Measurements from ENCODE around the gene SCFD2. TPM values are rescaled to one million over a fixed set of nuclear protein-coding genes. Genes with fewer than 3 reads are reported as not detected.

SCFD2 gene
- total RNA-seq, 1 donor from 2014 or later: 25.6 TPM

DNA sequence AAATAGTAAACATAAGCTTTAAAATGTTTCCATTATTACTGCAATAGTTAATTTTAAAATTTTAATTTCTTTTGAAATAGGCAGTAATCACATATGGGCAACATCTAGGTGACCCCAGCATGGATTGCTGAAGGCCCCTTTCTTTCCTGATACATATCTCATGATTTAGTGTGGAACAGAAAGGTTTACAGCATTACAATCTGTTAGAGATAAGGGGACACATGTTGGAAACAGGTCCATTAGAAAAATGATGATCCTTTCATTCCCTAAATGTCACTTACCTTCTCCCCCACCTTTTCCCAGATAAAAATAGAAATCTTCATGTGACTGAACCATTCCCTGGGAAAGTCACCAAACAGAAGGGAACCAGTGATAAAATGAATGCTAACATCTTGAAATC lies 413.3 kb downstream of the SCFD2 start:
- DNase-seq: no peak

DNA sequence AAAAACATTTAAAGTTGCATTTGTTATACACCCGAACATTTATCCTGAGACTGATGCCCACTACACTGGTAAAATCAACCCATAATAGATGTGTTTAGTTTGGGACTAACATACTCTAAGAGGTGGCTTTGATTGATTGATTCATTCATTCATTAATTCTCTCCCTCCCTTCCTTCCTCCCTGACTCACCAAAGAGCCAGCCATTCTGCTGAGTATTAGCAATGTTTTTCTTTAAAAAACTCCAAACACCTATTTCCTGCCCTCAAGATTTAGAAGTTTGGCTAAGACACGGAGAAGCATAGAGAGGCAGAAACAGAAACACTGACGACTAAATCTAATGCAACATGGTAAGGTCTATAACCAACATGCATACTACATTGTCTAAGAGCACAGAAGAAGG lies 414.8 kb downstream of the SCFD2 start:
- no peak for DNase-seq

GRCh38 chr4:52950226-52950625 lies 415.6 kb downstream of the SCFD2 start:
- no peak for DNase-seq

DNA sequence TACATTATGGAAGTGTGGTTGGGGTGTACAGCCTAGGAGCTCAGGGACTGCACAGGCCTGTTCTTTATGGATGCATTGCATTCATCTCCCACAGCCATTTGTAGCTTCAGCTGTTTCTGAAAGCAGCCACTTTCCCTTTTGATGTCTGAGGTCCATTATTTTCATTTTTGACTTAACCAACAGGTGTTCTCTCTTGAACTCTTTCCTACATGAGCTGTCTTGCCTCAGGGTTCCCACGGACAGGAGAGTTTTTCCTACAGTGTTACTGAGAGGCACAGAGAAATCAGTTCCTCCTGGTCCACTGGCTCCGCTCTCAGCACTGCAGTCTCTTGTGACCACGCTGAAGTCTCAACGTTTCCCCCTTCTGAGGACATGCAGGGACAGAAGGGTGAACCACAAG lies 416.5 kb downstream of the SCFD2 start:
- no peak for DNase-seq

- DNase-seq: no peak
Measured at GRCh38 chr4:52948057-52948423, 417.8 kb downstream of the SCFD2 start.

DNA sequence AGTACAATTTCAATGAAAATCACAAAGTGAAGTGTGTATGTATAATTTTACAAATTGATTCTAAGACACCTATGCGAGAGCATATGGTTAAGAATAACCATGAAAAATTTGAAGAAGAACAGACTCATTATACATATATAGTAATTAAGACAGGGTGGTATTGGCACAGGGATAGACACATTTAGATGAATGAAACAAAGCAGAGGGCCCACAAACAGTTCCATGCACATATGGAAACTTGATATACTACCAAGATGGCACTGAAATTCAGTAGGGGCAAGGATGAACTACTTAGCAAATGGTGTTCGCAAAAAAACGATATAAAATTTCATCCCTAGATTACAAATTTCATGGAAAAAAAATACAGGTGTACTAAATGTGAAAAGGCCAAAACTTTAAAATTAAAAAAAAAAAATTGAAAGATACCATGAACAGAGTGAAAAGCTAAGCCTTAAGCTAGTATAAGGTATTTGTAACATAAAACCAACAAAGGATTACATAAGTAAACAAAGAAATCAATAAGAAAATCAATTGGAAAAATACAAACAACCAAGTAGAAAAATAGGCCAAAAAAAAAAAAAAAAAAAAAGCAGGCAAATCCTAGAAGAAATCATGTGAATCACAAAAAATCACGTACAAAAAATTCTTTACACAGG lies 418.3 kb downstream of the SCFD2 start:
- no peak for DNase-seq

- DNase-seq: no peak
Measured at GRCh38 chr4:52946855-52947254, 419.0 kb downstream of the SCFD2 start.

GRCh38 chr4:52945982-52946381 lies 419.9 kb downstream of the SCFD2 start:
- DNase-seq: no peak

- DNase-seq: no peak
Measured at GRCh38 chr4:52945326-52945898, 420.4 kb downstream of the SCFD2 start.

DNA sequence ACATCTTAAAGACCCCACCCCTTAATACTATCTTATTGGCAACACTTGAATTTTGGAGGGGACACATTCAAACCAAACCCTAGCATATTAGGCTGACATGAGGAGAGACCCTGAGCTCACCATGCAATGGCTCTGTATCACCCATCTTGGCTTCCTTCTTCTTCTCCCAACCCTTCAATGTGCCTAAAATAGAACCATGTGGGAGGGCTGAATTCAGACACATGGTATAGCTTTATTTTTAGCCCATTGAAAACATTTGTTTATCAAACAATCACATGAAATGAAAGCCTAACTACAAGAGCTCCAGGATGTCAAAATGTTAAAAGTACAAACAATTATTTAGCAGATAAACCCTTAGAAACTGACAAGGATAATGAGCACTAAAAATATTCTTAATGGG lies 422.2 kb downstream of the SCFD2 start:
- DNase-seq: no peak

DNA sequence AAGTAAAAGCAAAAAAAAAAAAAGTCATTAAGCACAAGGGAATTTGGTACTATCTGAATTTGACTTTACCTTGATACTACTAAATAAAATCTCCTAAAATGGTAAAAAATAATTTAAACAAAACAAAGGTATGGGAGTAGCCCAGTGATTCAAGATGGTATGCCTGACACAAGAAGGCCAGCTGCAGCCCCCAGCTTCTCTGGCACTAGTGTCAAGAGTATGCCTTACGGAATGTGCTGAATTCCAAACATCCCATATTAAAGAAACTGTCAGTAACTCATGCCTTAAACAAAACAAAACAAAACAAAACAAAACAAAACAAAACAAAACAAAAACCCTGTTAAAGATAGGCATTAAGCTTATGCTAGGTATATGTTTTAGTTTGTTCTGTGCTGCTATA lies 422.9 kb downstream of the SCFD2 start:
- DNase-seq: no peak

DNA sequence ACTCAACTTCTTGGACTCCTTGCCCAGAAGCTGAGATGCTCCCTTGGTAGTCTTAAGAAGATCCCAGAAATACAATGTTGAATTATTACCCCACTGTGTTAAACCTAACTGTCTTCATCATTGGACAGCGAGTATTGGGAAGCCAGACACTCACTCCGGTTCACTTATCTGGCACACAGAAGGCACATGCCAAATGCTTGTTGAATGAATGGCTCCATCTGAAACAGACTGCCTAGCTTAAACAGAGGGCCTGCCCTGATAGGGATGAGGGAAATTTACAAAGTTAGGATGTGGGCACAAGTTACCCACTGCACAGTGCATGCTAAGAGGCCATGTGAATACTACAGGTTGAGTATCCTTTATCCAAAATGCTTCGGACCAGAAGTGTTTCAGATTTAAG lies 424.4 kb downstream of the SCFD2 start:
- no peak for DNase-seq

DNA sequence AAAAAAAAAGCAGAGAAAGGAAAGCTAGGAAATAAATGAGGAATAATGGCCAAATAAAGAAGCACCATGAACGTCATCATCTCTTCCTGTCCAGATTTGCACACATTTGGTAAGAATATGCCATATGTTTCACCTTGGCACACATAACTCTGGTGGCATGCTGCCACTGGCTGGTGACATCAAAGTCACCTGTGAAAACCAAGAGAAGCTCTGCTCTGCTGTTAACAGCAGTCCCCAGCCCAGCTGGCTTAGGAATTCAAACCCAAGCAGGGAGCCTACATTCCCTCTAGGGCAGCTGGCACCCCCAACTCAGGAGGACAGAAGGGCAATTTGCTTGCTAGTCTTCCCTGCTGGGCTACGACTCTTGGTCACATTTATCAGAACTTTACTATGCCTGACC lies 426.1 kb downstream of the SCFD2 start:
- DNase-seq: no peak

DNA sequence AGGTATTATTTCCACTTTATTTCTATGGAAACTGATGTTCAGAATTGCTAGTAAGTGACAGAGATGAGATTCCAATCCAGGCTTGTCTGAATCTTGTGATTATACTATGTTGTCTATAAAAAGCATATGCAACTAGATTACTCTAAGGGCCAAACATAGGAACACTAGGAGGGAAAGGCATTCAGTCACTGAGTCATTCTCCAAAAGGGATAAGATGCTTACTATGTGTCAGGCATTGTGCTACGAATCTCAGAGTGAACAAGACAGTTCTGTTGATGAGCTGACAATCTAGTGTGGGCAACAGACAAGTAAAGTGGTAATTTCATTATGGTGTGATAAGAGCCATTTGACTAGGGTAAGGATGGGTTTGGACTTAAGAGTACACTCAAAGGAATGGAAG lies 426.5 kb downstream of the SCFD2 start:
- DNase-seq: no peak

- no peak for DNase-seq
Measured at GRCh38 chr4:52937829-52938228, 428.0 kb downstream of the SCFD2 start.

GRCh38 chr4:52936729-52937128 lies 429.1 kb downstream of the SCFD2 start:
- no peak for DNase-seq

DNA sequence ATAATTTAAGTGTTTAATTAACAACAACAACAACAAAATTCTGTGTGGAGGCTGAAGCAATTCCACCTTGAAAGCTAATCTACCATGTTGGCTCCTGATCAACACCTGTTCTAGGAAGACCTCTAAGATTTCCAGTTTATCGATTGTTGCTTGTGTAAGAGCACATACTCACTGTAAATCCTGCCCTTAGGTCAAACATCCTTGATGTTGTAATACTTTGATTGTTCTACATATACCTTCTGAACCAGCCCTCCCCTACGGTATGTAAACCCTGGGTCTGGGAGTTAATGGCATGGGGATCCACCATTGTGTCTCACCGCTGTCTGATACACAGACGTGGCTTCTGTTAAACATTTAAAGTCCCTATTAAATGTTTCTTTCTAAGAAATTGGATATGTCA lies 430.5 kb downstream of the SCFD2 start:
- no peak for DNase-seq

- no peak for DNase-seq
Measured at GRCh38 chr4:52933738-52934137, 432.1 kb downstream of the SCFD2 start.

DNA sequence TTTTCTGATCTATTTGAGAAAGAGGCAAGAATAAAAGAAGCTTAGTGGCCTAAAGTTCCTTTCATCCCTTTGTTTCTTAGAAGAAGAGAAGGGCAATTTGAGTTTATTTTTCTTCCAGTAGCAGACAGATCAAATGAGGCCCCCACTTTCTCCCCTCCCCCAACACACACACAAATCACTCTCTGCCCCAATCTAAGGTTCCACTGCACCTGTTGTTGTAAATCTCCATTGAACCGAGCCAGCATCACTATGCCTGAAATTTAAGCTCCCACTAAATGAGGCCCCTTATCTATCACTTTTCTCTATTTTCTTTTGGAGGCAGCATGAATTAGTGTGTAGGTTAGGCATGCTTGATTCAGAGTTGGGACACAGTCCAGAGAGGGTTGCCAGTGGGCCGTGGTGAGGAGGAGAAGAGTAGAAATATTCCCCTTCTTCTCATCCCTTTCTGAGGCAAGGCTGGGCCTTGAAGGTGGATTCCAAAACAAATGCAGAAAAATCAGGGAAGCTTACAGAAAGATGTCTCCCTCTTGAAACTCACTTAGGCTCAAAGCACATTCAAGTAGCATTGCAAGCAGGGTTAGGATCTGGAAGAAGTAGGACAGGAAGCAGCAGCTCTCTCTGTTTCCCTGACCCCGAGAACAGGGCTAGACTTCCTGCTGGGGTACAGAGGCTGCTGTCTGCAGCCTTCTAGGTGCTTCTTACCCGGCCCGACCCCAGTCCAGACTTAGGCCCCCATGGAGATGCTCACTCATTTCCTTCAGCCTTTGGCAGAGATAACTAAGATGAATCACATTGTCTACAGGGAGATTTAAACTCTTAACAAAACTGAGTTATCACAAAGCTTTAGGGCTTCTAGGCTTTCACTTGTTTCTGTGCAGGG lies 433.0 kb downstream of the SCFD2 start:
- DNase-seq: no peak

- no peak for DNase-seq
Measured at GRCh38 chr4:52931243-52931642, 434.6 kb downstream of the SCFD2 start.

DNA sequence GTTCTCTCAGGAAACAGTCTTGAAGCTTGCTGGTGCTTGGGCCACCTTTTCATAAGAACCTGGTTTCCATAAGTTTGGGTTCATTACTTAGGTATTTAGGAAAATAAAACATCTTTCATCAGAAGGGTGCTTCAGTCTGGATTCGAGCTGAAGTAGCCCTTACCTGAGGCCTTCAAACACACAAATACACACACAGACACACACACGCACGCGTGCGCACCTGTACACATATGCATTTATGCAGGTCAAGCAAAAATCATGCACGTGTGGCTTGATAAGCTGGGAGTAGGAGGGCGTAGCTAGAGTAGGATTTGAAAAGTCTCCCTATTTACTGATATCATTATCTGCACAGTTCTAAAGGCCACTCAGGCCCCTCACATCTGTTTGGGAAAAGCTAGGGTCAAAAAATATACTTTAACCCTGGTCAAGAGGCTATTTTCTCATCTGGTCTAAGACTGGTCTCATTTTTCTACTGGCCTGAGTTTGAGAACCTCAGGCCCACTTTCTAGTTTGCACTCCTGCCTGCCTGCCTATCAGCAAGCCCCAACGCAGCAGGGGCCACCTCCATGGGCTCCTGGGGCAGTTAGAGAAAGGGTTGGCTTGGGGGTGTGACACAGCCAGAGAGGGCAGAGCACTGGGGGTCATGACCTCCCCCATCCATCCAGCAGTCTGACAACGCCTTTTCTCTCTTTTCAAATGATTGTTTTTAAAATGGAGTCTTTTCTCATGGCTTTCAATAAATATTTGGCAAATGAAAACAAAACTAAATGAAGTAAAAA lies 439.5 kb downstream of the SCFD2 start:
- no peak for DNase-seq

- no peak for DNase-seq
Measured at GRCh38 chr4:52925531-52925968, 440.3 kb downstream of the SCFD2 start.

DNA sequence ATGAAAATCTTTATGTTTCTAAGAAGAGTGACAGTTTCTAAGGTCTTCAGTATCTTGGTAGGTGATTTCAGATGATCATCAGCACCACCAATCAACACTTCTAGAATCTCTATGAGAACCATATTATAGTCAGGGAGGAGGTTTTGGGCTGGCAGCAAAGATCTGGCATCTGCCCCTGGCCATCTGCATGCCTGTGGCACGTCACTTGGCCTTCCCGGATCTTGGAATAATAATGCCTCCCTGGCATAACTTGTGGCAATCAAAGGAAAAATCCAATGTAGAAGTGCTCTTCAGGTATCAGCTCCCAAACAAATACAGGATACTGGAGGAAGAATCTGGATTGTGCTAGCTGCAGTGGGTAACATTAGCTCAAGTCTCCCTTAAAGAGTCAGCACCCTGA lies 446.4 kb downstream of the SCFD2 start:
- DNase-seq: no peak

All from occipital lobe (tissue), 2 donors.